GM18507 (cell line): ENCODE measurements around the gene MORC3.
"Not testable (repeated sequence)": the region's sequence is repeated elsewhere in the genome, so short reads cannot be mapped to it uniquely, and the experiment has no call there.

Experiments used
- DNase-seq: peaks from one replicate; pipeline ENCODE4 v3.0.0; 2011; ENCODE audit warnings: low read depth; ENCODE audit not compliant: insufficient read length; ENCODE audit errors: extremely low spot score
- FAIRE-seq: peaks from 2 replicates; lab custom pipeline; 2011; peaks lifted over from hg19 to GRCh38; lab: Jason Lieb, UNC

The MORC3 gene

GRCh38 chr21:36377391-36377842 lies 57.4 kb downstream of the MORC3 start:
- DNase-seq, result no peak
- FAIRE-seq, result no peak

DNA sequence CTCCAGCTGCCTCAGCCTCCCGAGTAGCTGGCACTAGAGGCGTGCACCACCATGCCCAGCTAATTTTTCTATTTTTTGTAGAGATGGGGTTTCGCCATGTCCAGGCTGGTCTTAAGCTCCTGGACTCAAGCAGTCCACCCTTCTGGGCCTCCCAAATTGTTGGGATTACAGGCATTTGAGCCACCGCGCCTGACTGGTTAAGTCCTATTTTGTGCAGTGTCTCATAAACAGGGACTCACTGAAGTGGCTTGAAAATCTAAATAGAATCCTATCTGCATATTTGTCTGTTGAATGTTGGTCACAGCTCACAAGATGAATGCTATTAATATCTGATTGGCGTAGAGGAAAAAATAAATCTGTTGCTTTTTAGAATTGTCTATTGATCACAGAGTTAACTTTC lies 59.3 kb downstream of the MORC3 start:
- FAIRE-seq (no peak), DNase-seq (no peak)

DNA sequence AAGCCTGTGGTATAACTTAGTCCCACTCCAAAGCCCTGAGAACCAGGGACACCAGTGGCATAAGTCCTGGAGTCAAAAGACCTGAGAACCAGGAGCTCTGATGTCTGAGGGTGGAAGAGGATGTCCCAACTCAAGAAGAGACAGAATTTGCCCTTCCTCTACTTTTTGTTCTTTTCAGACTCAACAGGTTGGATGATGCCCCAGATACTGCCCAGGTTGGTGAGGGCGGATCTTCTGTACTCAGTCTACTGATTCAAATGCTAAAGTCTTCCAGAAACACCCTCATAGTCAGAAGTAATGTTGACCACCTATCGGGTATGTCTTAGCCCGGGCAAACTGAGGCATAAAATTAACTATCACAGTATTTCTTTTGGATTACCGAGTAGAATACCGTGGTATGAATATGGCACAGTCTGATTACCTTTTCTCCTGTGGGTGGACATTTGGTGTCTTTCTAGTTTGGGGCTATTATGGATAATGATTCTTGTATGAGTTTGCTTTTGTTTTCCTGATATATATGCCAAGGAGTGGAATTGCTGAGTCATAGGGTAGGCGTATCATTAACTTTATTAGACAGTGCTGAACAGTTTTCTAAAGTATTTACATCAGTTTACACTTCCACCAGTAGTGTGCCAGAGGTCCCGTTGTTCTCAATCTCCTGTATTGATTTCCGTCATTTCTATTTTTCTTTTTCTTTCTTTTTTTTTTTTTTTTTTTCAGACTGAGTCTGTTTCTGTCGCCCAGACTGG lies 62.0 kb downstream of the MORC3 start:
- no peak for DNase-seq

GRCh38 chr21:36382722-36383121 lies 62.7 kb downstream of the MORC3 start:
- FAIRE-seq, result not testable (repeated sequence)

More for the DNA sequence above, 62.0 kb downstream of the MORC3 start:
- no peak for FAIRE-seq

DNA sequence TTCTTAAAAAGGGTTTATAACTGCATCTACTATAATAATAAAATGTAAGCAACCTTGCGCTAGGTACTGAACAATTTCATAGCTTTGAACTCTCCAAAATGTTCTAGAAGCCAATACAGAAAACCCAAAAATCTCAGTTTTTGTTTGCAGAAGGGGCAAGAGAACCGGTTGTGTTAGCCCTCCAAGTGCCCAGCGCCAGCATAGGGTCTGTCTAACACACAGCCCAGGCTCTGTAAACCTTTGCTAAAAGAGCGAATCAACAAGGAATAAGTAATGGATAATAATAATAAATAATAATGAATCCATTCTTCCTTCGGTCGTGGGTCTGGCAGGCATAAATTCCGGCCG lies 64.9 kb downstream of the MORC3 start:
- FAIRE-seq, result no peak
- DNase-seq, result no peak

More at GRCh38 chr21:36382722-36383121, 62.7 kb downstream of the MORC3 start:
- not testable (repeated sequence) for DNase-seq

DNA sequence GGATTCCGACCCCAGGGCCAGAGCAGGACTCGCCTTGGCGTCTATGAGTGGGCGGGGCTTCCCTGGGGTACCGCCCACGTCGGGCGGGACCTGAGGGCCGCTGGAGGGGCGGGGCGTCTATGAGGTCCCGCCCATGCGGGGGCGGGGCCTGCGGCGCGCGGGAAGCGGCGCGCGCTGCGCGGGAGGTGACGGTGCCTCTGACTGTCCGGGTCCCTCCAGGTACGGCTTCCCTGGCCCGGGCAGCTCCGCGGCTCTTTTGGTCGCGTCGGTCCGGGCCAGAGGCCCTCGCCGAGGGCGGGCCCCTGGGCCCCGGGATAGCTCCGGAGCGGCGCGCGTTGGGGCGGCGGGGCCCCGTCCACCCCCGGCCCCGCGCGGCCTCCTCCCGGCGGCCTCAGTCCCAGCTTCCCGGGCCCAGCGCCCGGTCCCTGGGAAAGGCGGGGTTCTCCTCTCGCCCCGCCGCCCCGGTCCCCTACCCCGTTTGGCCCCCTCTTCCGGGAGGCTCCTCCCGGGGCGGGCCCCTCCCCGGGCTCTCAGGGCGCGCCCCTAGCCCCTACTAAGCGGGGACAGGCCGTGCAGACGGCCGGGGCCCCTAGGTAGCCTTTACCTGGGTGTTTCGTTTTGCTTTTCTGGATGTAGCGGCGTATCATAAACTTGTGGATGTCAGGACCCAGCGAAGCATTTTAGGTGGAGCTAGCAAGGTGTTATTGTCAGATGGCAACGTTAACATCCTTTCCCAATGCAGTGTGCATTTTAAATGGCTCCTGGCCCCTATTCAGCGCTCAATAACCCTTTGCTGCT lies 65.4 kb downstream of the MORC3 start, which contains the start of gene CHAF1B:
Gene CHAF1B (plus strand): TSS at position 160 of the 798 bp plus-strand sequence. CDS start 745 bp downstream, outside the sequence.
- peak; percentile 69 for FAIRE-seq
- peak; percentile 95 for DNase-seq

DNA sequence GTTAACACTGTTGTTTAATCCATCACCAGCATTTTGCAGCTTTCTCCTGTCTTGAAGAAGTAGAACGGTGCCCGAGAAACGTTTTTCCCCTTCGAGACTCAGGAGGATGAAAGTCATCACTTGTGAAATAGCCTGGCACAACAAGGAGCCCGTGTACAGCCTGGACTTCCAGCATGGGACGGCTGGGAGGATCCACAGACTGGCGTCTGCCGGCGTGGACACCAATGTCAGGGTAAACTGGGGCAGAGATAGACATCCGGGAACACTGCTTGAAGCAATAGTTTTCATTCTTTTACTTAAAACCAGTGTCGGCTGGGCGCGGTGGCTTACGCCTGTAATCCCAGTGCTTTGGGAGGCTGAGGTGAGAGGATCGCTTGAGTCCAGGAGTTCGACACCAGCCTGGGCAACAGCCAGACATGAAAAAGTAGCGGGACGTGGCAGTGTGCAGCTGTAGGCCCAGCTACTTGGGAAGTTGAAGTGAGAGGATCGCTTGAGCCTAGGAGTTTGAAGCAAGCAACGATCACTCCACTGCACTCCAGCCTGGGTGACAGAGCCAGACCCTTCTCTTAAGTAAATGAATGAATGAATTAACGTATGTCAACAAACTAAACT lies 66.1 kb downstream of the MORC3 start:
- DNase-seq (no peak), FAIRE-seq (no peak)

DNA sequence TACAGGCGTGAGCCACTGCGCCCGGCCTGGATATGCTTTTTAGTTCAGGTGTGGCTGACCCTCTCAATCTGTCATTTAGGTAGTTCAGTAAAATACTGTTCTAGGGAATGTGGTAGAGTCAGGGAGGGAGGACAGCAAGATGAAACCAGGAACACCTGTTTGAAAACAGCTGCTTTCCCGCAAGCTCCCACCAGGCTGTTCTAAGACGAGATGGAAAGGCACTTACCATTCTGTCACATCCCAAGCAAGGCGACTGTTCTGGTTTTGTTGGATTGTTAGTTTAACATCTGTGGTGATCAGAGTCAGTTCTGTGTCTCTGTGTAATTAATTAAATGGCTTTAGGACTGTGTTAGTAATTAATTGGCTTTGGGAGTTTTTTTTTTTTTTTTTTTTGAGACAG lies 68.1 kb downstream of the MORC3 start:
- DNase-seq, result no peak
- FAIRE-seq, result no peak

GRCh38 chr21:36388835-36389234 lies 68.8 kb downstream of the MORC3 start:
- FAIRE-seq (no peak), DNase-seq (no peak)

DNA sequence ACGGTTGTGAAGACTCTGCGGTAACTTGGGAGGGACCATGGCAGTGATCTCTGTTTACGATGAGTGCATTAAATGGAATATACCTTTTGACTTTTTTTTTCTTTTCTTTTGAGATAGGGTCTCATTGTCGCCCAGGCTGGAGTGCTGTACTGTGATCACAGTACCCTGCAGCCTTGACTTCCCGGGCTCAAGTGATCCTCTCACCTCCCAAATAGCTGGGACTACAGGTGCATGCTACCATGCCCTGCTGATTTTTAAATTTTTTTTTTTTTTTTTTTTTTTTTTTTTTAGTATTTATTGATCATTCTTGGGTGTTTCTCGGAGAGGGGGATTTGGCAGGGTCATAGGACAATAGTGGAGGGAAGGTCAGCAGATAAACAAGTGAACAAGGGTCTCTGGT lies 71.7 kb downstream of the MORC3 start:
- FAIRE-seq, DNase-seq: not testable (repeated sequence)

- DNase-seq, result no peak
- no peak for FAIRE-seq
Observed at GRCh38 chr21:36395353-36396111, 75.5 kb downstream of the MORC3 start.

DNA sequence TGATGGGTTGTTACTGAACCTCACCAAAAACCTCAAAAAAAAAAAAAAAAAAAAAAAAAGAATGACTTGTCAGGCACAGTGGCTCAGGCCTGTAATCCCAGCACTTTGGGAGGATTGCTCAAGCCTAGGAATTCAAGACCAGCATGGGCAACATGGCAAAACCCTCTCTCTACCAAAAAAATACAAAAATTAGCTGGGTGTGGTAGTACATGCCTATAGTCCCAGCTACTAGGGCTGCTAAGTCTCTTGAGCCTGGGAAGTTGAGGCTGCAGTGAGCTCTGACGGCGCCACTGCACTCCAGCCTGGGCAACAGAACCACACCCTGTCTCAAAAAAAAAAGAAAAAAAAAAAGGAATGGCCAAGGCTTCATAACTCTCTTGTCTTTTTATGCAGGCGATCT lies 76.3 kb downstream of the MORC3 start:
- no peak for FAIRE-seq
- DNase-seq, result no peak

DNA sequence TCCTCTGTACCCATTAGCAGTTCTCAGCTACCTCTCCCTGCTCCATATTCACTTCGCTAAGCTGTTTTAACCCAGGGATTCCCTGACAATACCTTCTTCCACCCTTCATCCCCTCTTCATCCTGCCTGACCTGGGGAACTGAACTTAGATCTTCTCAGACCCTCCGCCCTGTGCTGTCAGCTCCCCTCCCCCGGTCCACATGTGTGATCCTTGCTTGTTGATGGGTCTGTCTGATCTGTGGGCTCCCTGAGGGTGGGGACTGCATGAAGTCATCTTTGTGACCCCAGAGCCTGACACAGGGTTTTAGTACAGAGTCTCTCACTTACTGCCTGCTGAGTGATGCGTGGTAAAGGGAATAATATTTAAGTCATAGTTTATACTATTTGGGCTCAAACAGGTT lies 77.0 kb downstream of the MORC3 start:
- DNase-seq, result no peak
- no peak for FAIRE-seq

GRCh38 chr21:36397606-36398005 lies 77.6 kb downstream of the MORC3 start:
- FAIRE-seq, result no peak
- no peak for DNase-seq

DNA sequence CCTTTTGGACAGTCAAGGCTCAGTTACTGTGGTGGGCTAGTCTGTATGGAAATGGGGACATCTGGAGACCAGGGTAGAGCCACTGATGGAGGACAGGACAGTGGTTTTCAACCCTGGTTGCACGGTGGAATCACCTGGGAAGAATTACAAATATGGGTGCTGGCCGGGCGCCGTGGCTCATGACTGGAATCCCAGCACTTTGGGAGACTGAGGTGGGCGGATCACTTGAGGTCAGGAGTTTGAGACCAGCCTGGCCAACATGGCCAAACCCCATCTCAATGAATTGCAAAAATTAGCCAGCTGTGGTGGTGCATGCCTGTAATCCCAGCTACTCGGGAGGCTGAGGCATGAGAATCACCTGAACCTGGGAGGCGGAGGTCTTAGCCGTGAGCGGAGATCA lies 79.7 kb downstream of the MORC3 start:
- DNase-seq, FAIRE-seq: not testable (repeated sequence)

- FAIRE-seq, result no peak
- no peak for DNase-seq
Observed at GRCh38 chr21:36400719-36401118, 80.7 kb downstream of the MORC3 start.

GRCh38 chr21:36402339-36402738 lies 82.3 kb downstream of the MORC3 start:
- FAIRE-seq (no peak), DNase-seq (no peak)

DNA sequence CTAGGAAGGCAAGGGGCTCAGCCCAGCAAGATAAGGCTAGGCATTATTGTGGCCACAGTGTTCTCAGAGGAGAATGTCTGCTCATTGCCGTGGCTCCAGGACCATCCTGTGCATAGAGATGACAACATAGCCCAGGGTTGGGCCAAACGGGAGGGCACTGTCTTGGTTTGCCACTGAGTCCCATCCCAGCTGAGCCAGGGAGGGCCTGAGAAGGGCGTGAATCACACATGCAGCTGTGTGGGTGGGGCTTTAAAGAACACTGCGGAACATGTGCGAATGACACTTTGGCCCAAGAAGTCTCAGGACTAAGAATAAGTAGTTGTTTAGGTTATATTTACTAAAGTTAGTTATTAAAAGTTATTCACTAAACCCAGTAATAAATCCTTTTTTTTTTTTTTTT lies 83.7 kb downstream of the MORC3 start:
- DNase-seq (no peak), FAIRE-seq (no peak)

DNA sequence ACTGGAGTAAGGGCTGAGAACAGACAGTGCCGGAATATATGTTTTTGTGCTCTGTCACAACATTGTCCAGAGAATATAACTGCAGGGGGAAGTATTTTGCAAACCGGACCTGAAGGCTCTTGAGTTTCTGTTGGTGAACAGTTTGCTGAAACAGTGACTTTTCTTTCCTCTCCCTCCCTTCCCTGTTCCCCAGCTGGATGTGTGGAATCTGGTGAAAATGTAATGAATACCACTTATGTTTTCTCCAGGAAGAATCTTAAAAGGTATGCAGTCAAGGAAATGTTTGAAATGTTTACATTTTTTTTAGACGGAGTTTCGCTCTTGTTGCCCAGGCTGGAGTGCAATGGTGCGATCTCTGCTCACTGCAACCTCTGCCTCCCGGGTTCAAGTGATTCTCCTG lies 88.6 kb downstream of the MORC3 start:
- FAIRE-seq (no peak), DNase-seq (no peak)

- FAIRE-seq, result no peak
Observed at GRCh38 chr21:36411301-36411700, 91.3 kb downstream of the MORC3 start.

More at GRCh38 chr21:36411301-36411700, 91.3 kb downstream of the MORC3 start:
- no peak for DNase-seq
